Esophagus squamous epithelium (tissue), 4 donors: ENCODE results near the gene CFAP161.

ENCODE experiments used
- CTCF ChIP-seq, 6 experiments: fragments of 450-650 bp in 4 of 6; fragments of 200-600 bp in 2 of 6; sonication (generic) in 2 of 6; IDR thresholded peaks; one replicate each; pipeline ENCODE4 v1.5.1; 2016 to 2019; ENCODE audit warnings: antibody characterized with exemption in 6 of 6, mild to moderate bottlenecking in 4 of 6, moderate library complexity in 4 of 6
- POLR2A ChIP-seq, 4 donors: fragments of 450-650 bp; IDR thresholded peaks; one replicate each; pipeline ENCODE4 v1.6.1; 2017; ENCODE audit warnings: antibody characterized with exemption in 4 of 4, mild to moderate bottlenecking in 4 of 4, moderate library complexity in 3 of 4

DNA sequence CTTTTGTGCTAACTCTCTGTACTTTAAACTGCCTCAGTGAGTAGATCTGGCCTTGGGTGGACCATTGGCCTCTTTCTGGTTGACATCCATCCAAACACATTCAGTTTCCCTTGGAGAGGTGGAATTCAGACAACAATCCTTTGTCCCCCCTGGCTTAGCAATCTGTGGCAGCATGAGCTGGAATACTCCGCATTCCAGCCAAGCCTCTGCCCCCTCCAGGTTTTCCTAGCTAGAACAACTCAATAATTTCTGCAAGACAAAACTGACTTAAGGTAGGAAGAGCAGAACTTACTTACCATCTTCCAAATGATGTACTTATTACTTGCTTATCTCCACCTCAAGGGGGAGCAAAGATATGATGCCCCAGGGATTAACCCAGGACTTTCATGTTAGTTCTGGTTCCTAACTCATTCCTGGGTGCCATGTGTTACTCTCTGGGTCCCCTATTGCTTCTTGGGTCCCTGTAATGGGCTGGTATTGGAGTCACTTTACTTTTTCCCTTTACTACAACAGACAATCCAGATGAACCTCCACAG lies 40.8 kb downstream of the CFAP161 start:
- TF ChIP-seq POLR2A (IDR thresholded peaks at IDR 0.05), result no peak
- no peak for TF ChIP-seq CTCF (IDR thresholded peaks at IDR 0.05)
